ENCODE measurements around the gene MTRF1.

The MTRF1 gene, protein sequence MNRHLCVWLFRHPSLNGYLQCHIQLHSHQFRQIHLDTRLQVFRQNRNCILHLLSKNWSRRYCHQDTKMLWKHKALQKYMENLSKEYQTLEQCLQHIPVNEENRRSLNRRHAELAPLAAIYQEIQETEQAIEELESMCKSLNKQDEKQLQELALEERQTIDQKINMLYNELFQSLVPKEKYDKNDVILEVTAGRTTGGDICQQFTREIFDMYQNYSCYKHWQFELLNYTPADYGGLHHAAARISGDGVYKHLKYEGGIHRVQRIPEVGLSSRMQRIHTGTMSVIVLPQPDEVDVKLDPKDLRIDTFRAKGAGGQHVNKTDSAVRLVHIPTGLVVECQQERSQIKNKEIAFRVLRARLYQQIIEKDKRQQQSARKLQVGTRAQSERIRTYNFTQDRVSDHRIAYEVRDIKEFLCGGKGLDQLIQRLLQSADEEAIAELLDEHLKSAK

GRCh38 chr13:41263261-41263971, at the start of gene MTRF1:
TSS of gene MTRF1 (minus strand) at chr13:41263576. CDS start at chr13:41260907, 2,669 bp downstream.
- peak; percentile 81 for DNase-seq

GRCh38 chr13:41313117-41313516, 49.7 kb upstream of the MTRF1 start:
- no peak for DNase-seq

GRCh38 chr13:41312176-41312500, 48.8 kb upstream of the MTRF1 start:
- peak; percentile 46 for DNase-seq

DNA sequence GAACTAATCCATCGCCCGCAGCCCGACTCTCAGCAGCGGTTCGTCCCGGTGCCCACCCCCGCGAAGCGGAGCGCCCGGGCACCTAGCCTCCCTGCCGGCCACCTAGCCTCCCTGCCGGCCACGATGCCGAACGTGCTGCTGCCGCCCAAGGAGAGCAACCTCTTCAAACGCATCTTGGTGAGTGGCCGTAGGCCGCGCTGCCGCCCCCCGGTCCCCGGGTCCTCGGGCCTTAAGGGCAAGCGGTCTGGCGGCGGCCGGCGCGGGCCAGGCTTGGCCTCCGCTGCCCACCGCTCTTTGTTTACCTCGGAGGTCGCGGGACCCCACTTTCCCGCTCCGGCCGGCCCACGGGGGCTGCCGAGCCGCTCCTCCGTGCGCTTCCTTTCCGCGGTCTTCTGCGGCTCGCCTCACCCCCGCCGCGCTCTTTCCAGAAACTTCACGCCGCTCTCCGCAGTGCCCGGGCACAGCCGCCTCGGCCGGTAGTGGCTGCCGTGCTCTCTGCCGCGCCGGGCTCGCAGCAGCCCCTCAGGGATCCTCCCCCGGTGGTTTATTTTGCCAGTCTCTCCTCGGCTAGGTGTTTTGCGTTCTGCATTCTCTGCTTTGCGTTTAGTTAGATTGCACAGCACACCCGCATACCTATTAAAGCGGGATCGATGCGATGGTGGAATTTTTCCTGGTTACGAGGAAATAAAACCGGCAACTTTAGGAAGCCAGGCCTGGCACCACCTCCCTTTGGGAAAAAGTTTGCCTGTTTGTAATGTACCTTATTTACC, 48.2 kb upstream of the MTRF1 start:
- peak; percentile 30 for DNase-seq

DNA sequence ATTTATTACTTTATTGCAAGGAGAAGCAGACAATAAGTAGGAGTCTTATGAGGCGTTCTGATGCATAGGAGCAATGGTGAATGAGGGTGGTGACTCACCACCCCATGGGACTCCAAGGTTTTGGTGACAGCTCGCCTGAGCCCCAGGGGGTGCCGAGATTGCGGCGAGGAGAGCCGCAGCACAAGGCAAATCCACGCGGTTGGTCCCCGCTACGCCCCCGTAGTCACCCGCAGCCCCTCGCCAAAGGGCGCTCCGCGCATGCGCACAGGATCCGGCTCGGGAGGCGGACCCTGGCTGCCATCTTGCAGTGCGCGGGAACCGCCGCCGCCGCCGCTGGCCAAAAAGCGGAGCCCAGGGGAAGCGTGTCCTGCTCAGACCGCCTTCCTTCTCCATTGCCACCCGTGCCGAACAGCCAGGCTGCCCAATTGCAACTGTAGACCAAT, 47.6 kb upstream of the MTRF1 start, which contains the start of gene NAA16:
NAA16 (plus strand) TSS at position 305 of the 443 bp plus-strand sequence. CDS start 262 bp downstream, outside the sequence.
- DNase-seq = peak; percentile 93

GRCh38 chr13:41307884-41308640, 44.7 kb upstream of the MTRF1 start:
- DNase-seq = no peak

- DNase-seq = peak; percentile 23
These were observed 43.1 kb upstream of the MTRF1 start for GRCh38 chr13:41306271-41307145.

GRCh38 chr13:41304551-41304950, 41.2 kb upstream of the MTRF1 start:
- no peak for DNase-seq

DNA sequence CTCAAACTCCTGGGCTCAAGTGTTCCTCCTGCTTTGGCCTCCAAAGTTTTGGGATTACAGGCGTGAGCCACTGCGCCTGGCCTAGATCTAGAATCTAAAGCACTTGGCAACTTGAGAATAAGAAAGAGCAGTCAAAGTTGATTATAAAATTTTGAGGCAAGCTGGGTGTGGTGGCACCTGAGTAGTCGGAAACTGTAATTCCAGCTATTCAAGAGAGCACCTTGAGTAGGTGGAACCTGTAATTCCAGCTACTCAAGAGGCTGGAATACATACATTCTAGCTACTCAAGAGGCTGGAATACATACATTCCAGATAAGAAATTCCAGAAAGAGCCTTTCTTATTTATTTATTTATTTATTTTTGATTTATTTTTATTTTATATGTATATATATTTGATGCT, 39.4 kb upstream of the MTRF1 start:
- DNase-seq = no peak

DNA sequence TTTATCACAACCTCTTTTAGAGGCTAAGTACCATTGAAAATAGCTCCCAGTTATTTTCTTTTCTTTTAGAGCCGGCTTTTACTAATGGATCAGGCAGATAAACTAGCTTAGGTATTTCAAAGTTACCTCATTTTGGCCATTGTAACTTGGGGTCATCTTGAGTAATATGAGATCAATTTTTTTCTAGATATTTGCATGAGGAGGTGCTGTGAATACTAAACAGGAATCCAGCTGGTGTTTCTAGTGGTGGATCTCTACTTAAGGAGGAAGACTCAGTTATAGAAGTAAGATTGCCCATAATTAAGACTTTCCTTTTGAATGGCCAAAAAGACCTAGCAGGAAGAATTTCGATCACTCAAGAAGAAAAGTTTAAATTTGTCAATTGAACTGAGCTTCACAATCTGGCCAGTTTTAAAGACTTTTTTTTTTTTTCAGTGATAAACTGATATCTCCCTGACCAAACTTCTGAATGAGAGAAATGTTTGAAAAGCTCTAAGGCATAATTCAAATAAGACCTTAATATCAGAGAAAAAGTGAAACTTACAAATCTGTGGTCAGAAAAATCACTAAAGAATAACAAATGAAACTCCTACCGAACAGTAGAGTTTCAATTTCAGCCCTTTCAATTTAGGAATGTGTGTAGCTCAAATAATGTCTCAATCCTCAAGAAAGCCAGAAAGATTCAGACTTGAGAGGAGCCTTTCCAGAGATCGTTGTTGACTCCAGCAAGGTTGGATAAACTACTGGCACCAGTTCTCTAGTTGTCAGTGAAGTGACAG, 36.1 kb upstream of the MTRF1 start:
- DNase-seq = no peak

DNA sequence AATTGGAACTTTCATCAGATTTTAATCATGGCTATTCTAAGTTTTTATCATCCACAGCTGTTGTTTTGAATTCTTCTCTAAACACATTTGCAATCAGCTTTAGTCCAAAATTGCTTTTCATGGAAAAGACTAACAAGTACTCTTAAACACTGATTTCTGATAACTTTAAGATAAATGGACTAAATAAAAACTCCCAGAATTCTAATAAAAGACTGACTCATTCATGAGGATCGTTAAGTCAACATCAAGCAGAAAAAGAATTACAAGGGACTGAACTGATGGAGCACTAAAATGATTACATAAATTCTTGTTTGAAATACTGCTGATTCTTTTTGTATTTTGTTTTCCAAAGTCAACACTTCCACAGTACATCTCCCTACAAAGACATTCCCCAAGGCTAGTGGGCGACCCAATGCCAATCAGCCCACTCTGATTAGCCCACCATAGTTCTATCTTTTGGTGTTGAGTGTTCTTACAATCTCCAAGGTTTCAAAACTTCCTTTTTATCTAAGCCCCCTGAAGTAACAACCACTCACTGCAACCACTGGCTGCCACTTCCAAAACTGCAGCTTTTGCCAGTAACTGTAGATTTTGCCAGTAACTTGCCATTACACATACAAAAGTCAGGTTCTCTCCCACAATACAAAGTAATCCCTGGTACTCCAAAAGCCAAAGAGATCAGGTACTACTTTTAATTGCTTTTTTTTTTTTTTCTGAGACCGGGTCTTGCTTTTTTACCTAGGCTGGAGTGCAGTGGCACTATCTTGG, 33.7 kb upstream of the MTRF1 start:
- no peak for DNase-seq

DNA sequence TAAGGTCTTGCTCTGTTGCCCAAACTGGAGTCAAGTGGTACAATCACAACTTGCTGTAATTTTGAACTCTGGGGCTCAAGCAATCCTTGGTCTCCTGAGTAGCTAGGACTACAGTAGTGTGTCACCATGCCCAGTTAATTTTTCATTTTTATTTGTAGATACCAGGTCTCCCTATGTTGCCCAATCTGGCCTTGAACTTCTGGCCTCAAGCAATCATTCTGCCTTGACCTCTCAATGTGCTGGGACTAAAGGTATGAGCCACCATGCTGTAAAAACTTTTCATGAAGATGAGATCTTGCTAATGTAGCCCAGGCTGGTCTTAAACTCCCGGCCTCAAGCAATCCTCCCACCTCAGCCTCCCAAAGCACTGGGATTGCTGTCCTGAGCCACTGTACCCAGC, 32.6 kb upstream of the MTRF1 start:
- no peak for DNase-seq

GRCh38 chr13:41294914-41295313, 31.5 kb upstream of the MTRF1 start:
- no peak for DNase-seq

- no peak for DNase-seq
These were observed 29.9 kb upstream of the MTRF1 start for GRCh38 chr13:41293272-41293671.

DNA sequence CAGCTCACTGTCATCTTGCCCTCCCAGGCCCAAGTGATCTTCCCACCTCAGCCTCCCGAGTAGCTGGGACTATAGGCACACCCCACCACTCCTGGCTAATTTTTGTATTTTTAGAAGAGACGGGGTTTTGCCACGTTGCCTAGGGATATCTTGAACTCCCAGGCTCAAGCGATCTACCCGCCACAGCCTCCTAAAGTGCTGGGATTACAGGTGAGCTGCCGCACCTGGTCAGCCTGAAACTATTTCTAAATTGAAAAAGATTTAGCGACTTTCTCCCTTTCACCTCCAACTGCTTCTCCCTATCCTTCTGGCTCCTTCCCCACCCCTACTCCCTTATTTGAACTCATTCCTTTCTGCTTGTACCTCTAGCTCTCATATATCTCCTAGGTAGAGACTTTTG, 27.9 kb upstream of the MTRF1 start:
- DNase-seq = no peak

DNA sequence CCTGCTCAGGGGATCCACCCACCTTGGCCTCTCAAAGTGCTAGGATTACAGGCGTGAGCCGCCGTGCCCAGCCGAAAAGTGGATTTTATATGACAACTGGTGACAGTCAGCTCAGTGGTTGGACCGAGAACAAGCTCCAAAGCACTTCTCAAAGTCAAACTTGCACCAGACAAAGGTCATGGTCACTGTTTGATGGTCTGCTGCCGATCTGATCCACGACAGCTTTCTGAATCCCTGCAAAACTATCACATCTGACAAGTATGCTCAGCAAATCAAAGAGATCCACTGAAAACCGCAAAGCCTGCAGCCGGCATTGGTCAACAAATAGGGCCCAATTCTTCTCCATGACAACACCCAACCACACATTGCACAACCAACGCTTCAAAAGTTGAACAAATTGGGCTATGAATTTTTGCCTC, 26.1 kb upstream of the MTRF1 start:
- no peak for DNase-seq

DNA sequence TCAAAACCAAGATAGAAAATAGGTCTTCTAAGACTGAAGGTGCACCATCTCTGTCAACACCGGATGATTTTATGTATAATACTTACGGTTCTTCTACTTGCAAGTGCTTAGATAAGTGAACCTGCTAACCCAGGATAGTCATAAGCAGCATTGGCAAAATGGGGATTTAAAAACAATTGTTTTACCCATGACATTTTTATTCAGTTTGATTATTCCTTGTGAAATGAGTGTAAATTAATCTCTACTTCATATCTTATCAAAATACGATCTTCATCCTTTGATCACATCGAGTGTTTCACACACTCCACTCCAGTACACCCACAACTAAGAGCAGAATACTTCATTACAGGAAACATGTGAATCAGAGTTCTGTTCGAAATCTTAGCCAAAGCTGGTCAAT, 23.0 kb upstream of the MTRF1 start:
- DNase-seq = no peak

DNA sequence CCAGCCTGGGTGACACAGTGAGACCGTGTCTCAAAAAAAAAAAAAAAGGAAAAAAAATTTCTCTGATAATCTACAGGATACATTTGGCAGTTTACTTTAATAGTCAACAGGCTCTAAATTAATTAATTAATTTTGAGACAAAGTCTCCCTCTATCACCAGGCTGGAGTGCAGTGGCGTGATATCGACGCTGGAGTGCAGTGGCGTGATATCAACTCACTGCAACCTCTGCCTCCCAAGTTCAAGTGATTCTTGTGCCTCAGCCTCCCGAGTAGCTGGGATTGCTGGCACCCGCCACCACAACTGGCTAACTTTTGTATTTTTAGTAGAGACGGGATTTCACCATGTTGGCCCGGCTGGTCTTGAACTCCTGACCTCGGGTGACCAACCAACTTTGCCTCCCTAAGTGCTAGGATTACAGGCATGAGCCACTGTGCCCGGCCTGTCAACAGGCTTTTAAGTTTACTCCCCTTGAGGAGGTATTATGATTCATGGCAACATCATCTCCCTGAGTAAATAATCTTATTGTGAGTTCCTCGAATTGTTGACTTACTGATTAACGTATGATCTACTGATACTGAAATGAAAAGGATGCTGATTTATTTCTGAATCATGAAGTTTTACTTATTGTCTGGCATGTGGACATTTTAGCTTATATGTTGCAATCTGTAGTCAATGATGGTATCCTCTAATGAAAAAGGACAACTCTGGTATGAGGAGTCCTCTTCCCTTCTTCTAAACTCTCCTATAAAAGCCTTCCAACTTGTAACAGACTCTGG, 21.3 kb upstream of the MTRF1 start:
- DNase-seq = peak; percentile 79

DNA sequence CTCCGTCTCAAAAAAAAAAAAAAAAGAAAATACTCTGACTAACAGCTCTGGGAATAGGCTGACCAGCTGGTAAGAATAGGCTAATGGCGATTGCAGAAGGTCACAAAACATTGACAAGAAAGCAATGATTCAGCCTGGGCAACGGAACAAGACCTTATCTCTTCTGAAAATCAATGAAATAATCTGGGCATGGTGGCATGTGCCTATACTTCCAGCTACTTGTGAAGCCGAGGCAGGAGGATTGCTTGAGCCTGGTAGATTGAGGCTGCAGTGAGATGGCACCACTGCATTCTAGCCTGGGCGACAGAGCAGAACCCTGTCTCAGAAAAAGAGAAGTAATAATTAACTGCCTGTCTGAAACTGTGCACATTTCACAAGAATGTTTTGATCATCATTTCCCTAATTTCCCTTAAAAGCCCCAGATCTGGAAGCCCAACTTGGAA, 18.8 kb upstream of the MTRF1 start:
- DNase-seq = no peak
